BJ (cell line): Measurements from ENCODE around the gene EME2. TPM values are rescaled to one million over a fixed set of nuclear protein-coding genes. Genes with fewer than 3 reads are reported as not detected.

Experiments
- CTCF ChIA-PET: fragments of 350-600 bp; formaldehyde crosslinking; extraction: SDS; loops from one replicate; lab custom pipeline; 2021; ENCODE audit warnings: antibody characterized with exemption, inconsistent platforms; lab: Yijun Ruan, JAX
- POLR2A ChIA-PET: fragments of 300-600 bp; sonication (Branson Sonifier 250); formaldehyde crosslinking; extraction: SDS; loops from one replicate; lab custom pipeline; 2021; ENCODE audit warnings: antibody characterized with exemption; lab: Charles Lee
- DNase-seq: peaks from one replicate; pipeline ENCODE4 v3.0.0-alpha.2; 2011; ENCODE audit warnings: low read depth
- H3K27me3 ChIP-seq: 2 replicates; pipeline ENCODE4 v1.6.0; 2011; ENCODE audit warnings: low read length; ENCODE audit not compliant: control insufficient read depth, insufficient read depth
- H3K36me3 ChIP-seq: 2 replicates; pipeline ENCODE4 v1.5.1; 2011; ENCODE audit warnings: low read length; ENCODE audit not compliant: control insufficient read depth, insufficient read depth
- H3K4me3 ChIP-seq: 2 replicates; pipeline ENCODE4 v1.5.1; 2011; ENCODE audit warnings: low read depth, mild to moderate bottlenecking, control low read depth, low read length
- CTCF ChIP-seq: IDR thresholded peaks from 2 replicates; pipeline ENCODE4 v1.5.1; 2011; ENCODE audit warnings: low read depth, mild to moderate bottlenecking, control low read depth, inconsistent platforms, low read length, moderate library complexity; ENCODE audit not compliant: insufficient read depth
- polyA plus RNA-seq: library from polyadenylated mRNA; depleted of rRNA; stranded (reverse); fragments of >200 nt; gene quantifications from 2 replicates; pipeline ENCODE4 v1.2.3, GENCODE V29; 2011

The EME2 gene
- polyA plus RNA-seq, 1 experiment: 4.0 TPM

DNA sequence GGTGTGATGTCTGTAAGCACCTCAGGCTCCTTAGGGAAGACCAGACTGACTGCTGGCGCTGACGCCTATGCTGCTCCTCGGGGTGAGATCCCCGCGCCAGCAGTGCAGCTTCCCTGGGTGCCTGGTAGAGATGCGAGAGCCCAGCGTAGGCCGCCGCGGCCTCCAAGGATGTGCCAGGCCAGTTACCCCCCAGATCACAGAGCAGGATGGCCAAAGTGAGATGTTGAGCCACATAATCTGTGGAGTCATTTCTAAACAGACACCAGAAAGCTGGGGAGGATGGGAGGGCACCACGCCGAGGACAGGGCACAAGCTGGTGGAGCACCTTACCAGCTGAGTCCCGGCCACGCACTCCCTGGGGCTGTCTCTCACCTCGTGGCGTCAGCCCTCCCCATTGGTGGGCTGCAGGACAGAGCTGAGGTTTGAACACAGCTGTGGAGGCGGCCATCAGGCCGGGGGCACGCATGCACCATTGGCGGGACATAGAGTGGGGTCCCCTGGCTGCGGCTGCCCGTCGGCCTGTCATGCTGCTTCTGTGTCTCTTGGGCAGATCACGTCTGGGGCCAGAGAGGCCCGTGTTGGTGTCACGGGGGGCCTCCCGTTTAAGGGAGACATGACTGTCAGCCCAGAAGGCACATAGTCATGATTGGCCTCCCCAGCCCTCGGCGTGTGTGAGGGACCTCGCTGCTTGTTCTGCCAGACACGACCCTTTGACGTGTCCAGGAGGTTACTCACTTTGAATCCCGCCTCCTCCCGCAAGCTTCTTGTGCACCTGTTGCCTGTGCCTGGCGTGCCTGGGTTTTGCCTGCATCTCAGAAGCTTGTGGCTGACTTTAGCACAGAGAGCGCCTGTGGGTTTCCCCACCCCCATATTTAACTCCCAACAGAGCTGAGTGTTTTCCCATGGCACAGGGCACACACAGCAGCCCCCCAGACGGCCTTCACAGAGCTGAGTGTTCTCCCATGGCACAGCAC lies 44.7 kb upstream of the EME2 start:
- Histone ChIP-seq H3K36me3 (peaks cover 29% of the 10 kb centered on the region), H3K27me3 (no peaks in the 10 kb centered on the region), H3K4me3 (no peak overlapping the region)
- ChIA-PET POLR2A (no interaction called here), CTCF (interaction anchor here (0.7 kb wide), 1 partner anchor 22 kb away, joined by 3 read pairs; the partner anchor contains the start of gene MAPK8IP3)
- DNase-seq: no peak
- TF ChIP-seq CTCF: no peak

GRCh38 chr16:1729026-1729425 lies 43.6 kb upstream of the EME2 start:
- Histone ChIP-seq H3K4me3 (no peak overlapping the region), H3K36me3 (peaks cover 39% of the 10 kb centered on the region), H3K27me3 (no peaks in the 10 kb centered on the region)
- TF ChIP-seq CTCF: no peak
- ChIA-PET CTCF (no interaction called here), POLR2A (no interaction called here)
- DNase-seq: no peak

DNA sequence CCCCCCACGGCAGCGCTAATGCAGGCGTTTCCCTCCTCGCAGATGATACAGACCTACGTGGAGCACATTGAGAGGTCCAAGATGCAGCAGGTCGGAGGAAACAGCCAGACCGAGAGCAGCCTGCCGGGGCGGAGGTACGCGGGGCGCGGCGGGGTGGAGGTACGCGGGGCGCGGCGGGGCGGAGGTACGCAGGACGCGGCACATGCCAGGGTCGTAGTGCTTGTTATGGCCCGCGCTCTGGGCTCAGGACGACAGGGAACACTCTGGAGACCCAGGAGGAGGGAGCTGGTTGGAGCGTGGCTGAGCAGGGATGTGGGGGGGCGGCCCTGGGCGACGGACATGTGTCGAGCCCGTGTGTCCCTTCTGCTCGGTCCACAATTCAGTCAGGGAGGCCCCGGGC lies 43.2 kb upstream of the EME2 start:
- DNase-seq: no peak
- peaks cover 43% of the 10 kb centered on the region for H3K36me3 ChIP-seq
- no peaks in the 10 kb centered on the region for H3K27me3 ChIP-seq
- no peak overlapping the region for H3K4me3 ChIP-seq
- no peak for TF ChIP-seq CTCF
- CTCF ChIA-PET: no interaction called here
- POLR2A ChIA-PET: no interaction called here

DNA sequence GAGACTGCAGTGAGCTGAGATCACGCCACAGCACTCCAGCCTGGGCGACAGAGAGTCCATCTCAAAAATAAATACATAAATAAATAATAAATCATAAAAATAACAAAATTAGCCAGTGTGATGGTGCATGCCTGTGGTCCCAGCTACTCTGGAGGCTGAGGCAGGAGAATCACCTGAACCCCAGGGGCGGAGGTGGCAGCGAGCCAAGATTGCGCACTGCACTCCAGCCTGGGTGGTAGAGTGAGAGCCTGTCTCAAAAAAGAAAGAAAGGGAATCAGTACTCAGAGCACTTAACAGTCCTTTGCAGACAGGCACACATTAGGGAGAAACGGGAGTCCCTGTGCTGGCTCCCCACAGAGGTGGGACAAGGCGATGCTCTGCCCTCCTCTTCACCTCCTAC lies 41.5 kb upstream of the EME2 start:
- no peak for DNase-seq
- Histone ChIP-seq H3K4me3 (no peak overlapping the region), H3K36me3 (peaks cover 43% of the 10 kb centered on the region), H3K27me3 (no peaks in the 10 kb centered on the region)
- ChIA-PET POLR2A (no interaction called here), CTCF (no interaction called here)
- no peak for TF ChIP-seq CTCF

- H3K36me3 ChIP-seq: peaks cover 41% of the 10 kb centered on the region
- no peak for TF ChIP-seq CTCF
- no peak for DNase-seq
- CTCF ChIA-PET: no interaction called here
- POLR2A ChIA-PET: no interaction called here
- no peaks in the 10 kb centered on the region for H3K27me3 ChIP-seq
- no peak overlapping the region for H3K4me3 ChIP-seq
Measured at GRCh38 chr16:1731603-1732002, 41.0 kb upstream of the EME2 start.
